Astrocyte of the cerebellum (primary cell): ENCODE results near the gene PPP2R3B.

Experiments used
- DNase-seq: peaks from one replicate; pipeline ENCODE4 v3.0.0-alpha.2; 2011; ENCODE audit warnings: low read depth
- H3K4me3 ChIP-seq: 2 replicates; pipeline ENCODE4 v1.5.1; 2011; ENCODE audit warnings: mild to moderate bottlenecking, low read depth, low read length, moderate library complexity
- in situ Hi-C: cut with HindIII; loops from 2 replicates; pipeline ENCODE4 v1.10.0; 2017; ENCODE audit warnings: low sequenced_read_pairs
- TF ChIP-seq, protein P1 (sequence below): IDR thresholded peaks from 2 replicates; pipeline ENCODE4 v1.5.1; 2012; ENCODE audit warnings: low read length, low read depth, moderate library complexity, mild to moderate bottlenecking; ENCODE audit errors: missing control alignments

Gene PPP2R3B

DNA sequence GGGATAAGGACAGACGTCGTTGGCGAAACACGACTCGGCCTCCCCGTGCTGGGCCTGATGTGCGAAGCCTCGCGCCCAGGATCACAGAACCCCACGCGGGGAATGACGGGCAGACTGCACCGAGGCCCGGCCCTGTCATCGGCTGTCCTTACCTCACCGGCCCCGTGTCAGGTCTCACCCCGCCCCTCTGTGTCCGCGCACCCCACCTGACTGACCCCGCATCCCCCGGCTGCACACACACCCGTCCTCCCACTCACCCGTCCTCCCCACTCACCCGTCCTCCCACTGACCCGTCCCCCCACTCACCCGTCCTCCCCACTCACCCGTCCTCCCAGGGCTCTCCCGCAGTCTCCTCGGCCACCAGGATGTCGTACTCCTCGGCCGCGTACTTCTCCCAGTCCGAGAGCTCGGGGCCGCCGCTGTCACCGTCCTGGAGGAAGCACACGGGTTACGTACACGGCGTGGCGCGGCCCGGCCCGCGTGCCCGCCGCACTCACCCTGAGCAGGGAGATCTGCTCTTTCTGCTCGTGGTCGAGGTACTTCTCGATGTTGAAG, 48.3 kb downstream of the PPP2R3B start:
- in situ Hi-C loops: no loop called here
- TF ChIP-seq, protein P1, sequence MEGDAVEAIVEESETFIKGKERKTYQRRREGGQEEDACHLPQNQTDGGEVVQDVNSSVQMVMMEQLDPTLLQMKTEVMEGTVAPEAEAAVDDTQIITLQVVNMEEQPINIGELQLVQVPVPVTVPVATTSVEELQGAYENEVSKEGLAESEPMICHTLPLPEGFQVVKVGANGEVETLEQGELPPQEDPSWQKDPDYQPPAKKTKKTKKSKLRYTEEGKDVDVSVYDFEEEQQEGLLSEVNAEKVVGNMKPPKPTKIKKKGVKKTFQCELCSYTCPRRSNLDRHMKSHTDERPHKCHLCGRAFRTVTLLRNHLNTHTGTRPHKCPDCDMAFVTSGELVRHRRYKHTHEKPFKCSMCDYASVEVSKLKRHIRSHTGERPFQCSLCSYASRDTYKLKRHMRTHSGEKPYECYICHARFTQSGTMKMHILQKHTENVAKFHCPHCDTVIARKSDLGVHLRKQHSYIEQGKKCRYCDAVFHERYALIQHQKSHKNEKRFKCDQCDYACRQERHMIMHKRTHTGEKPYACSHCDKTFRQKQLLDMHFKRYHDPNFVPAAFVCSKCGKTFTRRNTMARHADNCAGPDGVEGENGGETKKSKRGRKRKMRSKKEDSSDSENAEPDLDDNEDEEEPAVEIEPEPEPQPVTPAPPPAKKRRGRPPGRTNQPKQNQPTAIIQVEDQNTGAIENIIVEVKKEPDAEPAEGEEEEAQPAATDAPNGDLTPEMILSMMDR: no peak
- DNase-seq: no peak
- H3K4me3 ChIP-seq: no peak overlapping the region

DNA sequence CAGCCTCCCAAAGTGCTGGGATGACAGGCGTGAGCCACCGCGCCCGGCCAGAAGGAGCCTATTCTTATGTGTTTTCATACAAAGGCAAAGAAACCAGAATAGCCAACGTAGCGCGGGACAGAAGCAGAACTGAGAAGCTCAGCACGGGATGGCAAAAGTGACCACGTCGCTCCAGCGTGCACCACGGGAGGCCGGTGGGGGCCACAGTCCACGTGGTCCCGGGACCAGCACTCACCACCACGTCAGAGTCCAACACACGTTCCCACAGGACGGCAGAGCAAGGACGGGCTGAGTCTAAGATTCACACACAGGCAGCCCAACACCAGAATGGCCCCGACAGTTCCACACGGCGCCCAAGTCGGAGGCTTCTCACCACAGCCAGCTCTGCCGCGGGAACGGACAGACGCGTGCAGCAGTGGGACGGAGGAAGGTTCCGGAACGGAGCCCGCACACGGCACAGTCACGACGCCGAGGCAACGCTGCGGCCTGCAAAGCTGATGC, 49.3 kb downstream of the PPP2R3B start:
- DNase-seq: no peak
- in situ Hi-C loops: no loop called here
- TF ChIP-seq, protein P1: no peak
- no peak overlapping the region for H3K4me3 ChIP-seq

DNA sequence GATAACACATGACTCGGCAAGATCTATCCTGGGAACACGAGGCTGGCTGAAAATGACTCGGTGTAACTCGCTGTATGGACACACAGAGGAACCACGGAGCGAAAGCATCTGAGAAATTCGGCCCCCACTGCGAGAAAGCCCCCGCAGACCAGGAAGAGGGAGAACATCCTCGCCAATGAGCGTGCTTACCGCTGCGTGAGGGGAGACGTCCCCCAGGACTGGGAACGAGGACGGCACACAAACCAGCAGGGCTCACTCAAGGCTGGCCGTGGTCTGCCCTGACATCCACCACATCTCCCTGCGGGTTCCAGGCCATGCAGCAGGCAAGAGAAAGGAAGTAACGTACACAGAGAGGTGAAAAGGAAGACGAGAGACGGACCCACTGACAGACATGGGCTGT, 50.5 kb downstream of the PPP2R3B start:
- DNase-seq: no peak
- in situ Hi-C loops: no loop called here
- H3K4me3 ChIP-seq: no peak overlapping the region
- TF ChIP-seq, protein P1: no peak

DNA sequence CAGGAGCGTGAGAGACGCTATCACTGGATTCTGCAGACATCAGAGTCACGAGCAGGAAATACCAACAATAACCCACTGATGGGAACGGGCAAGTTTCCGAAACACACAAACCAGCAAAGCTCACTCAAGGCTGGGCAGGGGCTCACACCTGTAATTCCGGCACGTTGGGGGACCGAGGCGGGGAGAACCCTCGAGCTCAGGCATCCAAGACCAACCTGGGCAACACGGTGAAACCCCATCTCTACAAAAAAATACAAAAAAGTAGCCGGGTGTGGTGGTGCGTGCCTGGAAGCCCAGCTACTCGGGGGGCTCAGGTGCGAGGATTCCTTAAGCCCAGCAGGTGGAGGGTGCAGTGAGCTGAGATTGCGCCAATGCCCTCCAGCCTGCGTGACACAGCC, 51.0 kb downstream of the PPP2R3B start:
- TF ChIP-seq, protein P1: no peak
- H3K4me3 ChIP-seq: no peak overlapping the region
- in situ Hi-C loops: no loop called here
- DNase-seq: no peak

DNA sequence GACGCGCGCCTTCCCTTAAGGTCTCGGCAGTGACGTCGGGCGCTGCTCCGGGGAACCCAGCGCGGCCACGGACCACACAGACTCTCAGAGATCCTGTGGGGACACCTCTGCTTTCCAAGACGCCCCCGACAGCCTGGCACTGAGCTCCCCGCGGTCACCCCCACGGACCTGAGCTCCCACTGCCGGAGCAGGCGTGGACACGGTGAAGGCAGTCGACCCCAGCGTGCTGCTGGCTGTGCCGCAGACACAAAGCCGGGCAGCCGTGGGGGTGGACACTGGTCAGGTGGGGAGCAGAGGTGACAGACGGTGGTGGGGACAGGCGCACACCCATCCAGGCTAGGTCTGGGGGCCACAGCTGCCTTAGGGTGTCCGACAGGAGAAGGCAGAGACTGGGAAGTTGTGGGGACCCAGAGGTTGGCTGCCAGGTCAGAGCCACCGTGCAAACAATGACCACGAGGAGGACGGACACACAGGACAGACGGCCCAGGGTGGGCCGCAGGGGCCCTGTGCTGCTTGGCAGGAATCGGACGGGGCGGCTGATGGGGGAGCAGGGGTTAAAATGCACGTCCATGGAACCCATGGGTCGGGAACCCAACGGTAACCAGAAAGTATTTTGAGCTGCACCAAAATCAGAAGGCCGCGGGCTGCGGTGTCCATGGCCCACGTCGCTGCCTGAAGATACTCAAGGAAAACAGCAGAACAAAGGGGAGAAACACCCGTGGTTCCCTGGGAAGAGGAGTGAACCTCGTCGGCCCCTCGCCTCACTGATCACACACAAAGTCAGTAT, 51.5 kb downstream of the PPP2R3B start:
- DNase-seq: no peak
- H3K4me3 ChIP-seq: no peak overlapping the region
- in situ Hi-C loops: no loop called here
- TF ChIP-seq, protein P1: no peak

DNA sequence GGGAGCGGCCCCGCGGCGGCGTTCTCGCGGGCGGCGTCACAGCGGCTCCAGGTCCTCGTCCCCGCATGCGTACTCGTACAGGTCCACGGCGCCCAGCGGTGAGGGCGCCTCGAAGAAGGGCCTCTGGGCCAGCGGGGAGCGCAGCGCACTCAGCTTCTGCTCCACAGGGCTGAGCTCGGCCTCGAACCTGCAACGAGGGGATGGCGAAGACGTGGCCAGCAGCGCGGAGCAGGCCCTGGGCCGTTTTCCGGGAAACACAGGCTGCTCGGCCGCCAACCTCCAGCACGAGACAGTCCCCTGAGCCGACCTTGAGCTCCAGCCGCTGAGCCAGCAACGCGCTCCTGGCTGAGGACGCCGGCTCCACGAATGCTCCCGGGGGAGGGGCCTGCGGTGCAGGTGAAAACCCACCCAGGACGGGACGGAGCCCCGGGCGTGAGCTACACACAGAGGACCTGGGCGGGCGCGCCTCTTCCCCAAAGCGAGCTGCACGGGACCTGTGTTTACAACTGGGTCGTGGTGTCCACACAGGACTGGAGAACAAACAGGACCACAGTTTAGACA, 52.3 kb downstream of the PPP2R3B start:
- in situ Hi-C loops: no loop called here
- no peak overlapping the region for H3K4me3 ChIP-seq
- TF ChIP-seq, protein P1: no peak
- DNase-seq: no peak
